Loucy (cell line): Measurements from ENCODE around the gene MYL7.

Source experiments
- CTCF ChIP-seq: fragments of 200-600 bp; sonication (generic); conservative IDR thresholded peaks from 2 replicates; pipeline ENCODE4 v1.5.1; 2014; ENCODE audit warnings: mild to moderate bottlenecking, antibody characterized with exemption, low read length
- EZH2phosphoT487 ChIP-seq: fragments of 200-600 bp; IDR thresholded peaks from 2 replicates; pipeline ENCODE4 v1.6.1; 2018; ENCODE audit warnings: antibody characterized with exemption, mild to moderate bottlenecking, moderate library complexity, borderline replicate concordance

GRCh38 chr7:44094883-44095592 is 46.1 kb downstream of the MYL7 start:
- TF ChIP-seq CTCF (no peak), EZH2phosphoT487 (no peak)
